HuH-7.5 (cell line): ENCODE measurements around the gene PDGFD.

Experiments used
- DNase-seq: peaks from one replicate; pipeline ENCODE4 v3.0.0; 2011; ENCODE audit warnings: low spot score

The PDGFD gene

DNA sequence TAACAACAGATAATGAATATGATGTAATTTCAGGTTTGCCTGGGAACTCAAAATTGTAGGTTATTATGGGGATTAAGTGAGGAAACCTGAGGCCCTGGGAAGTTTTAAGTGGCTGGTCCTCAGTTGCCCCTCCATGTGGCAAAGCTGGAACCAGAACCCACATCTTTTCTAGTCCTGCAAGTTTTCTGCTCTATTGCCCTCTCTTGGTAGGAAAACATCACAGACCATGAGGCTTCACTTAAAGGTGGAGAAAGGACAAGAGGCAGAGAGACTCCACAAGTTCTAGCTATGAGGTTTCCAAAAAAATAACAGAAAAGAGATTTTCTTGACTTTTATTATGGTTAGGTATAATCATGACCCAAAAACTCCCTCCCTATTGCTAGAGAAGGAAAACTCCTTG is 243.0 kb downstream of the PDGFD start:
- DNase-seq = no peak

DNA sequence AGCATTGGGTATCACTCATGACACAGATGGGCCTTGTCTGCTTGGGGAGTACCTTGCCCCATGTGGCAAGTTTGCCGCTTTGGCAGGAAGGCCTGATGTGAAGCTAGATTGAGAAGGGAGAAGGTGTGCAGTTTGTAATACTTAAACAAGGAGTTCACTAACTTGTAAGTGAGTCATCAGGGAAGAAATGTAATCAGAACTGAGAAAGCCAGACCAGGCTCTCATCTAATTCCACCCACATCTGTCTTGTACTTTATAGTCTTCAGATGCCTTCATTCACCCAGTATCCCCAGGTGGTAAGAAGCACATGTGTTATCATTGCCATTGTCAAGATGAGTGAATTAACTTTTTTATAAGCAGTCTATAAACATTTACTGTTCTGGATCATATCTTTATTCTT is 243.5 kb downstream of the PDGFD start:
- no peak for DNase-seq

DNA sequence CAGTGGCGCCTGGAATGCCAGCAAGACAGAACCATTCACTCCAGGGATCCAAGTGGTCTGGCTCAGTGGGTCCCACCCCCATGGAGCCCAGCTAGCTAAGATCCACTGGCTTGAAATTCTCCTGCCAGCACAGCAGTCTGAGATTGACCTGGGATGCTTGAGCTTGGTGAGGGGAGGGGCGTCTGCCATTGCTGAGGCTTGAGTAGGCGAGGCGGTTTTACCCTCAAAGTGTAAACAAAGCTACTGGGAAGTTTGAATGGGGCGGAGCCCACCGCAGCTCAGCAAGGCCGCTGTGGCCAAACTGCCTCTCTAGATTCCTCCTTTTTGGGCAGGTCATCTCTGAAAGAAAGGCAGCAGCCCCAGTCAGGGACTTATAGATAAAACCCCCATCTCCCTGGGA is 253.2 kb downstream of the PDGFD start:
- DNase-seq = no peak

DNA sequence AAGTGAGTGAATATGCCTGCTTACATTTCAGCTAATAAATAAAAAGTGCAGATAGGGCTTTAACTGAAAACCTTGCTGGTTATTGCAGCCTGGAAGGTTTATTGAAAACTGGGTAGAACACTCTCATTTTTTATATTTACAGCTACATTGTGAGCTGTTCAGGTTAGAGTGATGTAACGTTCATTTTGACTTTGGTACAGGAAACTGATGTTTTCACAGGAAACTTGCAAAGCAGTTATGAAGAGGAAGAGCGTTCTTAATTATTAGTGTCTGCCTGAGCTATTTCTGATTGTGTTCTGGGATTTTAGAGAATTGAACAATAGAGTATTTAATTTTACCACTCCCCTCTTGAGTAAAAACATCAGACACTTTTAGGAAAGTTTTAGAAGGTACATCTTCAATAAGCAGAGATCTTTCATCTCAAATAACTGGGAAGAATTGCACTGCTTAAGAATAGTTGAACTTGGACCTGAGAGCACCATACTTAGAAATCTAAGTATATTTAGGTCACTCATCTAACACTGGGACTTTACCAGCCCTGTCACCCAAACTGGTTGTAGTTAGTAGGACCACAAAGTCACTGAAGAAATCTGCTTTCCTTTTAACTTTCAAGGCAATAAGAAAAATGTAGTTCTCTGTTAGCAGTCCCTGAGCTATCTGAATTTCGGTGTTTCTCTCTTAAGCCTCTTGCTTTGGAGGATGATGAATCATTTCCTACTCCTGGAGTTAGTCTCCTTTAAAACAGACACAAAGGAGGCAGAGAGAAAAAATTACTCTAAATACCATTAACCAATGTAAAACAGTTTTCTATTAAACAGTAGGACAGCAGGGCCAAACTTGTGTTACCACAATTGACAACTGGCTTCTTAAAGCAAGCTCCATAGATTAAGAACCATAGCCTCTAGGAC is 256.1 kb downstream of the PDGFD start:
- no peak for DNase-seq

DNA sequence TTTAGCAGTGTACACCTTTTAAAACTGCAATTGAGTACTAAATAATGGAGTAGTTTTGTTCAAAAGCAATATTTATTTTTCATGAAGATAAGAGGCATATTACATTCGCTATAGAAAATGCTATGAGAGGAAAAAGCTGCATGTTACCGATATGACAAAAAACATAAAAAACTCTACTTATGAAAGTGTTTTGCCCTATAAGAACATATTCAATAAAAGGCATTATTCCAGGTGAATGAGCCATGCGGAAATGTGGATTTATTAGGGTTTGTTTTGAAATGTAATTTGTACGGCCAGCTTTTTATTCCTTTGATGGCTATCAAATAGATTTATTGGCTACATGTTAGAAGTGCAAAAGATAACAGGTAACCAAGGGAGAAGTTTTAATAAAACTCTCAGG is 256.8 kb downstream of the PDGFD start:
- DNase-seq = no peak

DNA sequence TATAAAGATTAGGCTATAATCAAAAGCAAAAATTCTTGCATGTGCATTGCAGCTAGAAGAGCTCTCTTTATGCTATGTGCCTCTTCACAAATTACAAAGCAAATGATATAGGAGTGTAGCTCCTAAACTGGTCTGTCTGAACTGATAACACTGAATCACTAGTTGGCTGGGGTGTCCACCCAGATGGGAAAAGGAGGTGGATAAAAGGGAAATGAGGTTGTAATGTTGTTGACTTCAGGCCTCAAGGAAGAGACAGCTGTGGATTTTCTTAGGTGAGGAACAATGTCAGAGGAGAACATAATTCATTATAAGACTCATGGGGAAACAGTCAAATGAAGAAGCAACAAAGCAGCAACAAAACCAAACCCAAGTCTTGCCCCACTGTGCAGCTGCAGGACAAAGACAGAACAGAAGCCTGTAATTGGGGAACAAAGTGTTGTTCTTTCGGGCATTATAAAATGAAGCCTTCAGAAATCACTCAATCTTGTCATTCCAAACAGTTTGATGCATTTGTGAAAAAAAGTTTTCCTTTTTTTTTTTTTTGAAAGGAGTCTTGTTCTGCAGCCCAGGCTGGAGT is 257.6 kb downstream of the PDGFD start:
- DNase-seq = no peak

DNA sequence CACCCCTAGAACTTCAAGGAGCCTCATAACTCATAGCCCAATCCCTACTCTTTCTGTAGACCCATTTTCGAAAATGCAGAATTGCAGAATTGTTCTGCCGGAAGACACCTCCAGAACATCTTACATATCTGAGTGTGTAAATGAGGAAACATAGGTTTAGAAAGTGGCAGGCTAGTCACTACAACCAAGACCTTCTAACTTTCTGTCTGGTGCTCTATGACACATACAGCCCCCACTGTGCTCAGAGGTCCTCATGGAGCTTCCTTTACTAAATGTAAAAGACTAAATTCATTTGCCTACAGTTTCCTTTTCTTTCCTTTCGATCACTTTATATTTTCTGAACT is 259.7 kb downstream of the PDGFD start:
- no peak for DNase-seq

DNA sequence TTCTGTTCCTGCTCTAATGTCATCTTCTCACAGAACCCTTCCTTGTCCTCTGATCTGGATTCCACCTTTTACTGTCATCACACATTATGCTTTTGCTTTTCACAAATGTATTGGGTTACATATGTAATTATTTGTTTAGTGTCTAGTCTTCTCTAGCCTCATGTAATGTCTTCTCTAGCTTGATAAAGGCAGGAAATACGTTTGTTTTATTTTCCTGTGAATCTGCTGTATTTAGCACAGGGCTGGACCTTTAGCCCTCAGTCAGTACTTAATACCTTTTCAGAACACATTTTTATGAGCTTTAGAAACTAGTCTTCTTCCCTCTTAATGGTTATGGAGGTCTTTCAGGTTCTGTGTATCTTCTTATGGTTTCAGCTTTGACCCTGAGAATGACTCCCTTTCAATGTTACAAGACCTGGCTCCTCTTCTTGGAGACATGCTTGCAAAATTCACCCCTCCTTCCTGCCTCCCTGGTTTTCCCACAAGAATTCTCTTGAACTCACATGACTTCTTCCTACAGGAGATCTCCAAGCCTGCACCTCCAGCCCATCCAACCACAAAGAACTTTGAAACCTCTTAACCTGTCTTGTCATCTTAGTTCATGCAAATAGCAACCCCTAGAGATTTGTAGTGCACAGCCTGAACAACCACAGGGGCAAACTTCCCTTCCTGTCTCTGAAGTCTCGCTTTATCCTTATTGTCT is 260.2 kb downstream of the PDGFD start:
- no peak for DNase-seq

DNA sequence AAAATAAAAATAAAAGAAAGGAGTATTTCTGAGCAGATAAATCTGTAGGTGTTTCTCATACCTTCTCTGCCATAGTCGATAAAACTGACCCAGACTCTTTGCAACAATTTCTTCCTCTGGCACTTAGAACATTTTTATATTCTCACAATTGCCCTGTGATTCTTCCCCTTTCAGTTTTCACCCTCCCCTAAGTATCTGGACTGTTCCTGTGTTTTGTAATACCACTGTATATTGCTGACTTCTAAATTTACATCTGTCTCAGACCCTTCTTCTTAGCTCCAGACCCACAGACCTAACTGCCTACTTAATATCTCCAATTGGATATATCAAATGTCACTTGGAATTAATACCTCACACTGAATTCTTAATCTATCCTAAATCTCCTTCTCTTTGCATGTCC is 261.0 kb downstream of the PDGFD start:
- DNase-seq = no peak

DNA sequence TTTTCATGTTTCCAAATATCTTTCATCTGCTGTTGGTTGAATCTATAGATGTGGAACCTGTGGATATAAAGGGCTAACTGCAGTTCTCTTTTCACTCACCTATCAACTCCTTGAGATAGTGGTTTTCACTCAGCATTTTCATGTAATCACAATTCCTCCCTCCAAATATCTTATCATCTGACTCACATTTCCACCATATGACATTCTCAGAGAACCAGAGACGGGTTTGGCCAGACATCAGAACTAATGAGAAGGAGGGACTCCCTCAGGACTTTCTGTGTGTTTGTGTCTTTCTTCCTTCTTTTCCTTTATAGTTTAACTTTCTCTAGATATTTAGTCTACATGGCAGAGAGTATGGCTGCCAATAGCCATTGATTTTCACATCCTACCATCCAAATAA is 262.3 kb downstream of the PDGFD start:
- DNase-seq = no peak

DNA sequence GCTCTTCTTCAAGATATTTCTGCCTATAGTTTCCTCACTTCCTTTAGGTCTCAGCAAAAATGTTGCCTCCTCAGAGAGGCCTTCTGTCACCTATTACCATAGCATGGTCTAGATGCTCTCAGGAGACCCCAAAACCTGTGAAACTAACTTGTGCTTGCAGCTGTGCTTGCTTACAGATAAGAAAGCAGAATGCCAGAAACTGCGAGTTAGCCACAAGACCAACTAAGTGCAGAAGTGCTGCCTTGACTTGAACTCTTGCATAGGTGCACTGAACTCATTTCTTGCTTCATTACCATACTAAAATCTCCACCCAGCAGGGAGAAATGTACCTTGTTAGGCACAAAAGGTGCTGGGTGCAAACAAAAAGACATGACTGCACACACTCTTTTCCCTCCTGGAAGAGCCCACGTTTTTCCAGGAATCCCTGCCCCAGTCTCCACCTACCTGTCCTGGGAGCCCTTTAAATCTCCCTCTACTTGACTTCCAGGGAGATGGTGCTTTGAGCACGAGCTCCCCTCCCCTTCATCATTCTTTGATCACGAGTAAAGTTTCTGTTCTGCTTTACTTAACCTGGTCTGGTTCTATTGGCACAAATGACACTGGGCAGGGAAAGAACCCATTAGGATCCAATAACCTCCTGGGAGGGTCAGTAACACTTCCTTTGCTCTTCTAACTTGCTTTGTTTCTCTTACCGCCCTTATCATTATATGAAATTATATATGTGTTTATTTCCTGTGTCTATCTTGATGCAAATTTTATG is 265.2 kb downstream of the PDGFD start:
- DNase-seq = no peak

DNA sequence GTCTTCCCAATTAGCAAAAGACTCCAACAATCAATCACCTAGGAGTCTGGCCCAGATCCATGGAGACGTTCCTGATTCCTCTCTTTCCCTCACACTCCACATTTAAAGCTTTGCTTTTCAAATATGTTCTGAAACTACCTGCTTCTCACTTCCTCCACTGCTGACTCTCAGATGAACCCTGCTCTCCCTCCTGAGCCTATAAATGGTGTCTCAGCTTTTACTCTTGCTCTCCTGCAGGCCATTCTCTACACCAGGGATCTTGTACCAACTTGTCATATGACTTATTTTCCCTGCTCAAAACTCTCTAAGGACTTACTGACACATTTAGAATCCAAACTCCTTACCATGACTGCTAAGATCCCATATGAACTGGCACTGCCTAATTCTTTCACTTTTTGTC is 265.9 kb downstream of the PDGFD start:
- DNase-seq = no peak

DNA sequence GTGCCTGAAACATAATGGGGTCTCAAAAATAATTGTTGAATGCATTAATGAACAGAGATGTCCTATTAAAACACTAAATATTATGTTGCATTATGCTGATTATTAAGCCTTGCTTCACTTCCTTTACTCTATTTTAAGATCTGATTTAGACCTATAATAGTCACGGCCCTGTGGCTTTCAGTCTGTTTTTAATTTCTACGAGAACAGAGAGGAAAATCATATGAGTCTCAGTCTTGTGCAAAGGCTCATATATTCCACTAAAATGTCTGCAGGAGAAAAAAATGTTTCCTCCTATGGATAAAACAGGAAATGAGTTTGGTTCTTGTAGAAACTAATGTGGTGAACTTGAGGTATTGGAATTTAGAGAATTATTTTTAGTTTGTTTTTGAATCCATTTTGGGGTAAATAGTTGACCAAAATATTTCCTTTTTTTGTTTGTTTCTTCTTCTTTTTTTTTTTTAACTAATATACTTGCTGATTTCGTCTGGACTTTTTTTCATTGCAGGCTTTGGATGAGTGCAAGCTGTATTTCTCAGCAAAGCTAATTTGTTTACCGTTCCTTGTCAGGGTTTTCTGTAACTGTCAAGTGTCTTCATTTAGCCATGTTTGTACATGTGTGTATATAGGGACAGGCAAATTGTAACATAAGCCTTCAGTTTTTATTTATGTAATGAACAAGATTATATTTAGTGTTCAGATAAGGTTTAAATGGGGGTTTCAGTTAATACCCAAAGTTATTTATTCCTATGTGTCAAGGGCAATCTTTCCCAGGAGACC is 266.6 kb downstream of the PDGFD start:
- DNase-seq = no peak

DNA sequence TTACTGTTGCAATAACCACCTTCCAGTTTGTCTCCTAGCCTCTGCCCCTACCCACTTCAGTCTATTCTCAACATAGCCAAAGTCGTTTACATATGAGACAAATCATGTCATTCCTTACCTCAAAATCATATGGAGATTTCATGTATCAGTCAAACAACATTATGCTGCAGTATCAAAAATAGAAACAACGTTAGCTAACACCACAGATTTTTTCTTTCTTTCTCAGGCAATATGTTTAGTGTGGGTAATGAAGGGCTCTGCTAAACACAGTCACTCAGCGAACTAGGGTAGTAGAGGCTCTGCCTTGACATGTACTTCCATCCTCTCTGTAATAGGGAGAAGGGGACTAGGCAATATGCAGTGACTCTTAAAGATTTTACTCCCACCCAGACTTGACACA is 268.8 kb downstream of the PDGFD start:
- no peak for DNase-seq

DNA sequence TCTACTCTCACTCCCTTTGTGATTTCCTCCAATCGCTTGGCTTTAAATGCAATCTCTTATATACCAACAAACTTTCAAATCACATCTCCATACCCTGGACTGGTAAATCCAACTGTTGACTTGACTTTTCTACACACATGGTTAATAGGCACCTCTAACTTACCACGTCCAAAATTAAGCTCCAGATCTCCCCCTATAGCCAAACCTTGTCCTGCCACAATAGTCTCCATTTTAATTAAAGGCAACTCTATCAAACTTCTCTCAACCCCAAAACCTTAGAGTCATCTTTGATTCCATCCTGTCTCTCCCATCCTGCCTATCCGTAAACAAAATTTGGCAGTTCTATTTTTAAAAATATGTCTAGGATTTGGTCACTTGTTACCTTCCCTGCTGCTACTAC is 269.3 kb downstream of the PDGFD start:
- DNase-seq = no peak

DNA sequence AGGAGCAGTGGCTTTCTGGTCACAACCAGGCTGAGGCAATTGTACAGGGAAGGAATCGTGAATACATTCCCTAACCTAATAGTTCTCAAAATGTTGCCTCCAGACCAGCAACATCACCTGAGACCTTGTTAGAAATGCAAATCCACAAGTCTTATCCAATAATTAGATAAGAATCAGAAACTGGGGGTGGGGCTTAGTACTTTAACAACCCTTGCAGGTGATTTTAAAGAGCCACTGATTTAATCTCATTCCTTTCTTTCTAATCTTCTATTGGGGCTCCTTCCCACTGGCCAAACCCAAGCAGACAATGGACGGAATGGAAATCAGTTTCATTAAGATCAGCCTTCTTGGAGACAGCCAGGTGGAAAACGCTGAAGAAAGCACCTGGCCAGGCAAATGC is 269.9 kb downstream of the PDGFD start:
- DNase-seq = no peak

DNA sequence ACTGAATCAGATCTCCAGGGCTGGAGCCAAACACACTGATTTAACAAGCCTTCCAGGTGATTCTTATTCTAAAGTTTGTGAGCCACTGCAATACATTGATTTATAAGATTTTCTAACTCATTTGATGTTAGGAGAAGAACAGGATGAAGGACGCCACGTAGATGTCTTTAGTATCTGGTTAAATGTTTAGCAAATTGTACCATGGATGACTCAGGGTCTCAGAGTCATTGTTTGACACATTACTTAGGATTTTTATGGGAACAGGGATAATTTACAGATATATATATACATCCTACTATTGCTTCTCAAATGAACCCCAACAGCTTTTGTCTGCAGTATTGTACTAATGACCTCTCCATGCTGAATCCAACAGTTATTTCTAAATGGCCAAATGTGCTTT is 270.6 kb downstream of the PDGFD start:
- no peak for DNase-seq

DNA sequence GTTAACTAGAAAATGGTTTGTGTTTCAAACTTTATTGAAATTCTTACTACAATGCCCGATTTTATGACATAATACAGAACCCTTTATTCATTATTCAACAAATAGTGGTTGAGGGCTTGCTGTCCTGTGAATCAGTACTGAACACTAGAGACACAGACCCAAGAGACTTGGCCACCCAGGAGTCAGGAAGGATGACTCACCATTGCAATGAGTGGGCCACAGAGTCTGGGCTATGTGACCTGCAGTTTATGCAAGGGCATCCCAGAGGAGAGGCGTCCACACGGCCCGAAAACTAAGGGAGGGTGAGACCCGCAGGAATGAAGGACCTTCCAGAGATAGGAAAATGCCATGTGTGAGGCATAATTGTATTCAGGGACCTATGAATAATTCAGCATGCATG is 271.3 kb downstream of the PDGFD start:
- no peak for DNase-seq

DNA sequence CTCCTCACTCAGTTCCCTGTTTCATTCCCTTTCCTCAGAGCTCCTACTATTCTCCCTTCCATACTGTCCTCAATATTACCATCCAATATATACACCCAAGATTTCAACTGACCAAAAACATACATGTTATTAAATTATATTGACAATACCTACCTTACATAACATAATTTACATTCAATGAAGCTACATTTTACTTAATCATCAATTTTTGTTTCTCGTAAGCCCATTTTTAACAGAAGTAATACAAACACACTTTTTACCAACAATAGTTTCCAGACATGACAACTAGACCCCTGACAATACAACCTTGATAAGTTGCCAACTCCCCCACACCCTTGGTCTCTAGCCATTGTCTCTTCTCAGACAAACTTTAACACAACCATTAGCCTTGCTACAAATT is 273.3 kb downstream of the PDGFD start:
- no peak for DNase-seq

DNA sequence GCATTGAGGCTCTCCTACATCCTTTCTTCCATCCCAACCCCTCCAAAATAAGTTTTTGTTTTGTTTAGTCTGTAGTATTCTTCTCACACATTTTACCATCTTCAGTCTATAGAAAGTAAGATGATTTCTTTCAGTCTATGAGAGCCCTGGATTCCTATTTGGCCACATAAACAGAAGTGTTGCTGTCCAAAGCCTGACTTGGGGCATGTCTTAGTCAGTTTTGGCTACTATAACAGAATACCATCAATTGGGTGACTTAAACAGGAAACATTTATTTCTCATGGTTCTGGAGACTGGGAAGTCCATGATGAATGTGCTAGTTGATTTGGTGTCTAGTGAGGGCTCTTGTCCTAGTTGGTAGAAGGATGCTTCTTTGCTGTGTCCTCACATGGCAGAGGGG is 274.3 kb downstream of the PDGFD start:
- DNase-seq = no peak

DNA sequence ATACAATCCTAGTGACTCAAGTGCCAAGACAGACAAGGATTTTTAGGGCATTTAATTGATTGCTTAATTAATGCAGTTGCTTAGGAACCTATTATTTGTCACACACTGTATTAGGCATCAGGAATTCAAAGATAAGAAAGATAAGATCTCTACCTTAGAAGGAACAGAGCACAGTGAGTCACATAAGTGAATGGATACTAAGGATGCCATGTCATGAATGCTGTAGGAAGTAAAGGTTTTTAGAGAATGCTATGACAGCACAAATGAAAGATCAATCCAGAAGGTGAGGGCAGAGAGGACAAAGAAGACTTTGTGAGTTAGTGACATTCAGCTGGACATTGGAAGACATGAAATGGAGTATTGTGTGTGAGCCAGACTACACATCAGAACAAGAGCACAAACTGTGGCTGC is 275.4 kb downstream of the PDGFD start:
- no peak for DNase-seq
